ENCODE data around the gene HCN3.

HCN3 gene

DNA sequence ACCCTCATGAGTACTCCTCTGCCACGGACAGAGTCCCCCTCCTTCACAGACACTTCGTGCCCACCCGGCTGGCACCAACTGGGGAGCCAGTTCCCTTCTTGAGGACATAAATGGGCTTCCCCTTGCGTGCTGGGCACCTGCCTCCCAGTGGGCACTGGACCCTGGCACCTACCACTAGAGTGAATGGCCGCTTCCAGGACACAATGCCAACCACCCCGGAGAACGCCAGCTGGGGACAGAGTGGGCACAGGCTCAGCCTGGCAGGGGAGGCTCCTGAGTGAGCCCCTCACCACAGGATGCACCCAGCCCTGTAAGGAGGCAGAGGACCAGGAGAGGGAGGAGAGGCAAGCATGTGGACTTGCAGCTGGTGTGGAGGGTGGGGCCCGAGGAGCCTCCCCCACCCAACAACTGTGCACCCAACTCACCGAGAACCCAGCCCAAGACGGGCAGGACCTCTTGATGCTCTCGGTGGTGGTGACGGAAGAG lies 23.0 kb upstream of the HCN3 start:
- DNase-seq (ENCODE audit: low read depth, low spot score) = no peak

DNA sequence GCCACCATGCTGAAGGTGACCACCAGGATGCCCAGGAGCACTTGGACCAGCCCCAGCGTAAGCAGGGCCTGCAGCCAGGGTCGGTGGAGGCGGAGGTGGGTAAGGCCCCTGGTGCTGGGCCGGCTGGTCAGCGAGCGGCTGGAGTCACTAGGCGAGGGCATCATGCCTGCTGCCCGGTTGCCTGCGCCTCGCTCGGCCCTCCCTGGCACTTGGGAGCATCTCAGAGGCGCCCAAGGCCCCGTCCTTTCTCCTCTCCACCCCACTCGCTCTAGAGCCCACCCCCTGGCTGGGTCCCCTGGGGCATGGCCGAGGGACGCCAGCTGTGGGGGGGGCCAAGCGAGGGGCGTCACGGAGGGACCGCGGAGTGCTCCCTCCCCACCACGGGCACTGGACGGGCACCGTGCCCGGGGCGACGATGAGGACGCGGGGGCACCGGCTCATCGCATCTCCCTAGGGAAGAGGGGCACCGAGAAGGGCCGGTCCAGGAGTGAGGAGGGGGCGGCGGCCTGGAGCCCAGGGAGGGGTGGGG lies 22.5 kb upstream of the HCN3 start:
- peak; percentile 55 for DNase-seq (ENCODE audit: low read depth, low spot score)

DNA sequence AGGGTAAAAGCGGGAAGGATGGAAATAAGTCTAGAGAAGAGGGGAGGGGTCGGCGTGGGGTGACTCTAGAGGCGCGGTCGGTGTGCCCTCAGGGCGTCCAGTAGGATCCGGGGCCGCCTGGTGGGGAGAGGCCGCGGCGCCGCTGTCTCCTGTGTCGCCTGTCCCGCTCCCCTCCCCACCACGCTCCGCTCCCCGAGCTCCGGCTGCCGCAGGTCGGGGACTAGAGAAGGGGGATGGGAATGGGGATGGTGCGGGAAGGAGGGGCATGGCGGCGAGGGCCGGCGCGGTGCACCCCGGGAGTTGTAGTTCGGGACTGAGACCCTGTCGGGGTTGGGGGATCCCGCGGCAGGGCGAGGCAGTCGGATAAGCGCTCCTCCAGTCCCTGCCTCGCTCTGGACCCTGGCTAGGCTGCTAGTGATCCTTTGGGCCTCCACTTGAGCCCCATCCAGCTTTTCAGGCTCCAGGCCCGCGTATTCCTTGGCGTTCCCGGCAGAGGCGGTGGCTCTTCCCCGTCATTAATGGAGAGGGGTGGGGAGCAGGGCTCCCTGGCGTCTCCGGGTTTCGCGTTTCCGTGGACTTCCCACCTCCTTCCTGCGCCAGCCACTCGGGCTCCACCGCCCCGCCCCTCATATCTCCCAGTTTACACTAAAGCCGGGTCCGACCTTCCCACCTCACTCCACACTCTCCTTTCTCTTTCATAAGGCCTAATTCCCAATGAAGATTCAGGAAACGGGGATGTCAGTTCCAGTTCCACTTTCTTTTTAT lies 21.8 kb upstream of the HCN3 start, which contains the start of gene ENTREP3:
TSS of gene ENTREP3 (minus strand) at position 241 of the 765 bp plus-strand sequence. CDS start 606 bp downstream, outside the sequence.
- peak; percentile 95 for DNase-seq (ENCODE audit: low read depth, low spot score)

DNA sequence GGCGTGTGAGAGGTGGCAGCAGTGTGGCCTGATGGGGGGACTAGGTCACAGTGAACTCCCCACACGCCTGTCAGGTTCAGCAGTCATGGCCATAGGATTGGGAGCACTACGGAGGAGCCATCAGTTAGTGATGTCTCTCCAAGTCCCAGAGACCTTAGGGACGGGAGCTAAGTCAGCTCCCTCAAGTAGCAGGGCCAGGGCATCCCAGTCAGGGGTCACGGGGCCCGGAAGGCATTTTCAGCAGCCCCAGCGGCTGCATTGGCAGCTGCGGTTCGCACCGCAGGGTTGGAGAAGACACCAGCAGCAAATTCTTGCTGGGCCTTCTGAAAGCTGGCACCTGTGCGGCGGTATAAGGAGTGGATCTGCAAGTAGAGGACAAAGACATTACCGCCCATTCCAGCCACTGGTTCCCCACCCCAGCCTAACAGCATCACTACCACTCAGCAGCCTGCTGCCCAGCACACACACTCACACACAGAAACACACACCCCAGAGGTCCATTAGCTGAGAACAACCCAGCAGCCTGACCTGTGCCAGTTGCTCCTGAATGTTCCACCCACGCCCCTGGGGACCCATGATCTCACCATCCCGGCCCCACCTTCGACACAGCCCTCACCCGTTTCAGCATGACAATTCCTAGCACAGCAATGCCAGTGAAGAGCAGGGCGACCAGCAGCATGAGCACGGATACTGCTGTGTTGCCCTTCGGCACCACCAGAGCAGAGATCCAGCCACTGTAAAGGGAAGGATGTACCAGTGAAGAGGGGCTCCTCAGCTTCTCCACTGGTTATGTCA lies 21.0 kb upstream of the HCN3 start:
- DNase-seq (ENCODE audit: low read depth, low spot score) = no peak

DNA sequence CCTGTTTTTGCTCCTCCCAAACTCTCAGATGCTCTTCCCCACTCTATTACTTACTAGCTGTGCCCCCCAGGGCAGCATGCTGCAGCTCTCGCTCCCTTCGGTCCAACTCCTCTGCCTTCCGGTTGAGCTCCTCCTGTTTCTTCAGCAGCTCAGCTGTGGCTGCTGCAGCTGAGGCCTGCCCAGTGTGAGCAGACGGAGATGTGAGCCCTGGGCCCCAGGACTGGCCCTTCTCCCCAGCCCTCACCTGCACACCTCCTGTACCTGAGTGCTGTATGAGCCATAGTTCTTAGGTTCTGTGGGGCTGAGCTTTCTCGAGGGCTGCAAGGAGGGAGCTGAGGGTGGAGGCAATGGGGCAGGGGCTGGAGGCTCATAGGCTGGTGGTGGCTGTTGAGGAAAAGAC lies 17.0 kb upstream of the HCN3 start:
- DNase-seq (ENCODE audit: low read depth, low spot score) = no peak

DNA sequence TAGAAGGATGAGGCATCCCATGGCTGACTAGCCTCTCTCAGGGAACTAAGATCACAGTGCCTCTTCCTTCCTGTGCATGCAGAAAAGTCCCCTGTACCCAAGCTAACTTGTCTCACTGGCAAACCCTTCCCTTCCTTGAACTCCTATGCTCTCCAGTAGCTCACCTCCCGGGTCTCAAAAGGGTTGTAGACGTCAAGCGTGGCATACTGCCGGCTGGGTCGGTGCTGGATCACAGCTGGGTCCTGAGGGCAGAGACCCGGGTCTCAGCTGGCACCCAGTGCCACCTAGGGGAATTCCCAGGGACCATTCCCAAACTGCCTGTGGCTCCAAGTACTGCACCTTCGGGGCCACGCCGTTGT lies 15.8 kb upstream of the HCN3 start:
- DNase-seq (ENCODE audit: low read depth, low spot score) = no peak

DNA sequence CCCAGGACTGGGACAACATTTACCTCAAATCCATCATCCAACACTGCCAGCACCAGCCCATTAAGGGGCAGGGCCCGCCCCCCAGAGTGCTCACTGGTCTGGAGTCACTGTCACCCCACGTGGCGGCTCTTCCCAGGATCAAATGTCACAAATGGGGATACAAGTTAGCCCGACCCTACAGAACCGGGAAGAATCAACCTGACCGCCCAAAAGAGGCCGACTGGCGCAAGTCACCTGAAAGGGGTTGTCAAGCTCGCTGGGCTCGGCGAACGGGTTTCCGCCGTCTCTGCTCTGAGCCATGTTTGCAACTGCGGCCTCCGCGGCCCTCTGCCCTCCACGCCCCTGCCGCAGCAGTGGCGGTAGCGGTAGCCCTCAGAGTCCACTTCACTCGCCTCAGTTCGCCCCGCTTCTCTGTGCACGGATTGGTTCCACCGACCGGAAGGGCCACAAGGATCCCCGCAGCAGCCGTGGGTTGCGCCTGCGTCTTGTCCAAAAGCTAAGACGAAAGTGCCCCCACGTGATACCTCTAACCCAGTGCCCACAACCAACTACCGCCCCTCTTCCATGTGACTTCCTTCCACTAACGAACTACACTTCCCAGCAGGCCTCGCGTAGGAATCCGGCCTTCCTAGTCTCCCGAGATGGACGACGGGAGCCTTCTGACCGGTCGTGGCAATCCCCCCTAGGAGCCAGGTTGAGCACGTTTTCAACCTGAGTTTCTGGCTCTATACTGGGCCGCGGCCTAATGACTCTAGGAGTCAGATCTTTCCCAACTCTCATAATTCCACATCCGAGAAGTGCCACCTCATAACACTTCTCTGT lies 15.2 kb upstream of the HCN3 start, which contains the start of gene SCAMP3:
TSS of gene SCAMP3 (minus strand) at position 509 of the 822 bp plus-strand sequence. CDS start at position 300, 209 bp downstream.
- peak; percentile 99 for DNase-seq (ENCODE audit: low read depth, low spot score)

DNA sequence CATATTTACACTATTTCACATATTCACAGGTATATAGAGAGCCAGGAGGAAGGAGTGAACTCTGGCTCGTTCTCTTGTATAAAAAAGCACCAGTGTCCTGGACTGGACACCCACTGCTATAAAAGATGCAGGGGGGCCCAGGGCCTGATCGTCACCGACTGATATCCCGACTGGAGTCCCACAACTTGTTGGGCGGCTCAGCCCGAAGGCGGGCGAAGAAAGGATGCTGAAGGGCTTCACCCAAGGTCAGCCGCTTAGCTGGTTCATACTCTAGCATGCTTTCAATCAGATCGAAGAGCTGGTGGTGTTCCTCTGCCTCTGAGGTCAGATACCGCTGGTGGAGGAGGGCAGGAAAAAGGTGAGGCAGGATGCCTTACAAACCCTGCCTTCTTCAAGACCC lies 14.2 kb upstream of the HCN3 start:
- DNase-seq (ENCODE audit: low read depth, low spot score) = no peak

DNA sequence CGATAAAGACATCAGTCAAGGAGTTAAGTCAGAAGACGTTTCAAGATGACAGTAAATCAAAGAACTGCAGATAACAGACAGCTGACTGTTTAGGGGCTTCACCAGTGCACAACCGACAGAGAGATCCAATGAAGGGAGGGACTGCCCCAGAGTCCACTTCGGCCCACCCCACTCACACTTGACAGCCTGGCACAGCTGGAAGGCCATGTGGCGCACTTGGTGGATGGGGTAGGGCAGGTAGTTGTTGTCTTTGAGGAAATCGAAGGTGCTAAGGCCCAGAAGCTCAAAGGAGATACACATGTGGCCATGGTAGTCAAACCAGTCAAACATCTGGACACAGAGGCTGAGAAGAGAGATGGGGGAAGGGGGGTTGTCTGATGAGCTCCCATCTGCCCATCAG lies 10.7 kb upstream of the HCN3 start:
- no peak for DNase-seq (ENCODE audit: low read depth, low spot score)

DNA sequence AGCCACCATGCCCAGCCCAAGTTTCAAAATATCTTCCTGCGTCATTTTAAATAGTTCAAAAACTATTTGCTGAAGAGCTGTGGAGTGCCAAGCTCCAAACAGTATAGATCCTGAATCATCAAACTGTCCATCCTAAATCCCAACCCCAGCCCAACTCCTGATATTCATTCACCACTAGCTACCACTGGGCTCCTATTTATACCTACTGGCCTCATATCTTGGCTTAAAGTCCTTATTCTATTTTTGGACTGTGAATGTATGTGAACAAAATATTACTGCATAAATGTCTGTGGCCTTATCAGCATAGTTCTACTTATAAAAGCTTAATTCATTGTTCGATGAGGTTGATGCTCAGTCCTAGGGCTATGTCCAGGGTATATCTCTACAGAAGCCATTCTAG lies 9.9 kb upstream of the HCN3 start:
- DNase-seq (ENCODE audit: low read depth, low spot score) = no peak

DNA sequence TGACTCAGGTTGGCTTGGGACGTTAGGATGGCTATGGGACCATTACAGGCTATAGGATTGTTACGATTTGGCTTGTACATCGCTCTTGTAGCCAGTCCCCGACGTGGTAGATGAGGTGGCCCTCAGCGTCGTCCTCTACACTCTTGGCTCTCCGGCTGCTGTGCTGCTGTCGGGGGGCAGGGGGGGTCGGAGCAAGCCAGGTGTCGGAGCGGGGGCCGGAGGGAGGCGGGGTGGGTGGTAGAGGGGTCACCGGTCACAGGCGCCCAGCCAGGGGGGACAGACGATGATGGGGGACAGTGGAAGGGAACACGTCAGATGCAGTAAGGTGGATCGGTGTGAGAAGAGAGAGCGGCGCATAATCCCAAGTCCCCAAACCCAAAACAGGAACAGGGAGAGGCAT lies 8.6 kb upstream of the HCN3 start:
- no peak for DNase-seq (ENCODE audit: low read depth, low spot score)

DNA sequence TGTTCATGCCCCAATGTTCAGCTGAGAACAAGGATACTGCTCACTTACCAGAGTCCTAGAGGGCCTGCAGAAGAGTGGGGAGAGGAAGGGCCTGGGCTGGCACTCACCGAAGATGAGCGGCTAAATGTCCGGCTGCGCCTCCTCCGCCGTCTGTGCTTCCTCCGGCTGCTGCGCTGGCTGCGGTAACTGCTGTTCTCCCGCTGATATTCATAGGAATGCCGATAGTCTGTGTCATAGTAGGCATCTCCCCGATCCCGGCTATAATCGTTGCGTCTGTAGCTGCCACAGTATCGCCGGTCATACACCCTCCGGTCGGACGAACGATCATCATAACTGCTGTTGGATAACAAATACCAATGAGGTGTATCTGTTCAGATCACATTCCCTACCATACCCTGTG lies 7.9 kb upstream of the HCN3 start:
- no peak for DNase-seq (ENCODE audit: low read depth, low spot score)

DNA sequence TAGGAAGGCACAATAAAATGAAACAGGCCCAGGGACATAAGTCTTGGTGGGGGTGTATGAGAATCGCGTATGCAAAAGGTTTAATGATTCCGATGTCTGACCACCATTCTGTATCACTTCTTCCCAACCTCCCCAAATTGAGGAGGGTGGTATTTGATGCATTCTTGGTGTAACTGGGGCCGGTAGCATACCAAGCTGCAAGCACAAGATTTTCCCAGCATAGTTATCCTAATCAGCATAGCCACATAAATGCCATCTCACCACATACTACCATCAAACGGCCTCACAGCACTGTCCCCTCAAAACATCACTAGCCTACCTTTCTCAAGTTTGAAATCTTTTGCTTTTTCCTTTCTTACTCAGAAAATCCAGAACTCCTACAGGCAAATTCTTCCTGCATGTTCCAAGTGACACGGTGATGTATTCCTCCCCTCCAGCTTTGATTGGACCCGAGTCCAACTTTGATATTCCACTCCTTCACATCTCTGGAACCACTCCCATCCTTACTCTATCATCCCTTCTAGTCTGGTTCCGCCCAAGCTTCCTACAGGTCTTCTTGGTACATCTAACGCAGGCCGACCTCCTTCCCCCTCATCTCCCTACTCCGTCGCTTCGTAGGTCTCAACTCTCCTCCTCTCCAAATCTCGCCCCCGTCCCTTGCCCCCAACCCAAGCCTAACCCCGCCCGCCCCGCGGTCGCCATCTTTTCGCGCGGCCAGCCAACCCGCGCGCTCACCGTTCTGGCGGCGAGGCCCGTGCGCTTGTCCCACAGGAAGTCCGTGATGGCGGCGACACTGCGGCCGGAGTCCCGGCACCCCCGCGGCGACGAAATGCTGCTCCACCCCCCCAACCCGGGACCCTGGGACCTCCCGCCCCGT lies 4.6 kb upstream of the HCN3 start:
- DNase-seq (ENCODE audit: low read depth, low spot score) = peak; percentile 77

DNA sequence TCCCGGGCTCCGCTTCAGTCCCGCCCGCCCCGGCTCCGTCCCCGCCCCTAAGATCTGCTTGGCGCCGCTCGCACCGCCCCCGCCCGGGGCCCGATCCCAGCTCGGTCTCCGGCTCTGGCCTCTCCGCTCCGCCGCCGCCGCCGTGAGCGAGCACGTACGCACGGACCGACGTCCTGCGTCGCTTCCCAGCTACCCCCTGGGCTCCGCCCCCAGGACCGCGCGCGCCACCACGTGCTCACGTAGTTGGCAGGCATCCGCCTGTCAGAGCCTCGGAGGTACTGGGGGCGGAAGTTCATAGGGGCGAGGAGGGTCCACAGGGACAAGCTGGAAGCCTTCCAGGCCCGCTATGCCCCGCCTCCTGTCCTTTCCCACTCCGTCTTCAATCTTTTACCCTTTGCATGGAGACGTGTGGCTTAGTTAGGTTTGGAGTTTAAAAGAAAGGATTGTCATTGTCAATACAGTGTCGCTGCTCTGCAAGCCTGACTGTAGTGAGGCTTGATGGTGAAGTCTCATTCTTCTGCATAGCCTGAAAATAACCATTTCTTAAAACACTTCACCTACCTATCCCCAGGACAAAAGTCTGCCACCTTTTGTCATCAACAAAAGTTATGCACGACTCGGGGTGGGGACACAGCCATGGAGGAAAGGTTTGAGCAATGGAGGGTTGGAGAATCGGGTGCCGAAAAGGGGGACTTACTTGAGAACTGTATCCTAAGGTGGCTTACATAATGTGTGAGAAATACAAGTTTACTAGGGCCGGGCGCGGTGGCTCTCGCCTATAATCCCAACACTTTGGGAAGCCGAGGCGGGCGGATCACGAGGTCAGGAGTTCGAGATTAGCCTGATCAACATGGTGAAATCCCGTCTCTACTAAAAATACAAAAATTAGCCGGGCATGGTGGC lies 3.7 kb upstream of the HCN3 start, which contains the start of gene CLK2:
TSS of gene CLK2 (minus strand) at position 162 of the 903 bp plus-strand sequence. CDS start 2,527 bp downstream, outside the sequence.
- peak; percentile 98 for DNase-seq (ENCODE audit: low read depth, low spot score)

DNA sequence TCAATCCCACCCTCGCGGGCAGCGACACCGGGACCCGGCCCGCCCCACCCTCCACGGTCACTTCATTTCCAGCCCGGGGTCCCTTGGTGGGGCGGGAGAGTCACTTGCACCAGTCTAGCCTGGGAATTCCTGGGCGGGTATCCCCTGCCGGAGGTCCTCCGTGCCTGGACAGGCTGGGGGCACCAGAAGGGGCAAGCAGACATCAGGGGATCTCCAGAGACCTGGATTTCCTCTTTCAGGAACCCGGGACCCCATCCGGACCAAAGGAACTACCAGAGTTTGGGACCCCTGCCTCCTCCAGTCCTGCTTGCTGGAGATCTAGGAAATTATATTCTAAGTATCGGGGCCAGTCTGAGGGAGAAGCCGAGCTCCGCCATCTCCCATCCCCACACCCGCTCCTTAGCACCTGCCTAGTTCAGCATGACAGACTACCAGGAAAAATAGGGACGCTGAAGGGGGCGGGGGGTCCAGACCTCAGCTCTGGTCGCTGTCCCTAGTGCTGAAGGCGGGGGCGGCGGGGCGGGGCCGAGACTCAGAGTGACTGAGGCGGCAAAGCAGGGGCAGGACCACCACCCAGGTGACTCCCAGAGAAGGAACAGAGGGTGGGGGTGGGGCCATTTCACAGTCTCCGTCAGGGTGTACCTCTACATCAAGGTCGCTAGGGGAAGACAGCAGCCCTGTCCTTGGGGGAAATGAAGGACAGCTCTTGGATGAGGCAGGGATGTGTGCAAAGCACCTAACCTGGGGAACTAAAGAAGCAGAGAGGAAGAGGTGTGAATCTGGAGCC lies 832 bp downstream of the HCN3 start:
- DNase-seq (ENCODE audit: low read depth, low spot score) = peak; percentile 71

DNA sequence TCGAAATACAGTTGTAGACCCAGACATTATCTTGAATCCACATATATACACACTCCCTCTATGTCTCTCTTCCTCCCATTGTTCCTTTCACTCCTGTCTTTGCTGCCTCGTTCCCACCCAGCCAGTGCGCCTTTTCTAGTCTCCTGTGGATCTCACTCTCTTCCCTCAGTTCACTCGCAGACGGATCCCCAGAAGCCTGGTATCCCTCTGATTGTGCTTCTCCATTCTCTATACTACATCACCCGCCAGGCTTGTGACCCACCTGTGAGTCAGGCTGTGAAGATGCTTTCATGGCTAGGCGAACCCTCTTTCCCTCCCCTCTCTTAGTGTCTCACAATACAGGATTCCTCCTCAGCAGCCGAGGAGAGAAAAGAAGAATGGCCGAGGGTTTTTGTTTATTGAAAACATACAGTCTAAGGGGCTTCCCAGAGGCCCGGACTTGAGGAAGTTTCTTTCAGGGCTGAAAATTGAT lies 1.5 kb downstream of the HCN3 start:
- DNase-seq (ENCODE audit: low read depth, low spot score) = no peak

DNA sequence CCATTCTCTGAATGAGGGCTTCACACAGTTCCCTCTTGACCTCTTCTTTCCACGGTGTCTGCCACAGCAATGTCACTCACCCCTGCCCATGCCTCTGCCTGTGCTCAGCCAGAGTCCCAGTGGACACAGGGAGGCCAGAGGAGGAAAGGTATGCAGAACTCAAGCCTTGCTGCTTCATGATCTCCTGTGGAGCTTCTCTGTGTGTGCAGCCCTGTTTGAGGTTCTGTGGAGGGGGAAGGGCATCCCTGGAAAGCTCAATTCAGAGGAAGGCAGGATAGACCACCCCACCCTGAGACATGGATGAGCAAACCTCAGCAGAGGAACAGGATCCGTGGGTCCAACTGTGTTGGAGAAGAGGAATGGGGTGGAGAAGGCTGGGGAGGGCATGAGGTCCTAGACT lies 2.0 kb downstream of the HCN3 start:
- no peak for DNase-seq (ENCODE audit: low read depth, low spot score)

DNA sequence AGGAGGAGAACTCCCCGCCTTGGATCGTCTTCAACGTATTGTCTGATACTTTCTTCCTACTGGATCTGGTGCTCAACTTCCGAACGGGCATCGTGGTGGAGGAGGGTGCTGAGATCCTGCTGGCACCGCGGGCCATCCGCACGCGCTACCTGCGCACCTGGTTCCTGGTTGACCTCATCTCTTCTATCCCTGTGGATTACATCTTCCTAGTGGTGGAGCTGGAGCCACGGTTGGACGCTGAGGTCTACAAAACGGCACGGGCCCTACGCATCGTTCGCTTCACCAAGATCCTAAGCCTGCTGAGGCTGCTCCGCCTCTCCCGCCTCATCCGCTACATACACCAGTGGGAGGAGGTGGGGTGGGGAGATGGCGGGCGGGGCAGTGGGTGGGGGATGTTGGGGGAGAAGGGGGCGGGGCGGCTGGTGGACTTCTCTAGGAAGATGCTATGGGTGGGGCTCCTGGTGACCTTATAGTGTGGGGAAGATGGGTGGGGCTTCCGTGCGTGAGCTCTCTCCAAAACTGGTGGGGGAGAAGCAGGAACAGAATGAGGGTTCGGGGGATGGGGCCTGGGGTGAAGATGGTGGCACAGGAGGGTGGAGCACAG lies 5.3 kb downstream of the HCN3 start:
- no peak for DNase-seq (ENCODE audit: low read depth, low spot score)

Measured in astrocyte of the hippocampus (primary cell).